ENCODE results near the gene SLC43A1. TPM values are rescaled to one million over a fixed set of nuclear protein-coding genes. Genes with fewer than 3 reads are reported as not detected.
"Not testable (repeated sequence)": the region's sequence is repeated elsewhere in the genome, so short reads cannot be mapped to it uniquely, and the experiment has no call there.

SLC43A1 gene
- total RNA-seq, 1 donor from 2014 or later: 115 TPM

DNA sequence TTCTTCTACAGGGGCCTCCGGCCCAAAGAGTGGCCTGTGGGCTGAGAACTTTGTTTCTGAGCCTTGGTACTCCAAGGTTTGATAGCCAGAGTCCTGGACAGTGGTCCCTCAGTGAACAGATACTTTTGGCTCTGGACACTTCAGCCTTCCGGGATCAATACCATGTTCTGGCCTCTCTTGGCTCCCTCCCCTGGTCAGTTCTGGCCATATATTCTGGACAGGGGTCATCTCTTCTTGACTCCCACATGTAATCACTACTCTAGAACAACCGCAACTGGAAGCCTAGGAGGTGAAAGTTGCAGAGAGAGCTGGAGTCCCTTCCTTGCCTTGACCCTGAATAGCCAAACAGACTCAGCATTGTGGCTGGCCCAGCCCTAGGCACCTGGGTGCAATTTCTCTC, 52.9 kb downstream of the SLC43A1 start:
- no peak for DNase-seq (ENCODE audit: low spot score)
- no peak for ATAC-seq

DNA sequence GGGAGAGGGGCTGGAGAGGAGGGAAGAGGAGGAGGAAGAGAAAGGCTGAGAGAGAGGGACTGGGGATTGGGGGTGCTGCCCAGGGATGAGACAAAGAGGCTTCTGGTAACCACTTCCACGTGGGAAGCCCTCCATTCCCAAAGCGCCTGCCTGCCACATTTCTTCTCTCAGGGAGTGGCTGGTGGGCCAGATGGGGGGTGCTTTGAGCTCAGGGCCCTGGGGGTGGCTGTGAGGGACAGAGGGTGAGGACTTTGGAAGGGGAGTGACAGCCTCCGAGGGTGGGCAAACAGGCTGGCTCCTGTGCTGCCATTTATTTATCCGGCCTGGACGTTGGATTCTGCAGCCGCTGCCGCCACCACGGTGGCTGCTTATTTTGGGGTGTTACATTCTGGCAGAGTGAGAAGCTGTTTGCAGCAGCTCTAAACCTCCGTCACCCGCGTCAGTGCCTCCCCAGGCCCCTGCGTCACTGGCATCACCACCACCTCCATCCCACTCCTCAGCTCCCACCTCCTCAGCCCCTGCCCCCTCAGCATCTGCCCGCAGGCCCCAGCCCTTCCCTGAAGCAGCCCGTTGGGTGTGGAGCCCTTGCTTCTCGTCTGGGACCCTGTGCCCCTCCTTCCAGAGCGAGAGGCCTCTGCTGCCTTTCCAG, 53.5 kb downstream of the SLC43A1 start:
- DNase-seq (ENCODE audit: low spot score) (no peak), ATAC-seq (no peak)

DNA sequence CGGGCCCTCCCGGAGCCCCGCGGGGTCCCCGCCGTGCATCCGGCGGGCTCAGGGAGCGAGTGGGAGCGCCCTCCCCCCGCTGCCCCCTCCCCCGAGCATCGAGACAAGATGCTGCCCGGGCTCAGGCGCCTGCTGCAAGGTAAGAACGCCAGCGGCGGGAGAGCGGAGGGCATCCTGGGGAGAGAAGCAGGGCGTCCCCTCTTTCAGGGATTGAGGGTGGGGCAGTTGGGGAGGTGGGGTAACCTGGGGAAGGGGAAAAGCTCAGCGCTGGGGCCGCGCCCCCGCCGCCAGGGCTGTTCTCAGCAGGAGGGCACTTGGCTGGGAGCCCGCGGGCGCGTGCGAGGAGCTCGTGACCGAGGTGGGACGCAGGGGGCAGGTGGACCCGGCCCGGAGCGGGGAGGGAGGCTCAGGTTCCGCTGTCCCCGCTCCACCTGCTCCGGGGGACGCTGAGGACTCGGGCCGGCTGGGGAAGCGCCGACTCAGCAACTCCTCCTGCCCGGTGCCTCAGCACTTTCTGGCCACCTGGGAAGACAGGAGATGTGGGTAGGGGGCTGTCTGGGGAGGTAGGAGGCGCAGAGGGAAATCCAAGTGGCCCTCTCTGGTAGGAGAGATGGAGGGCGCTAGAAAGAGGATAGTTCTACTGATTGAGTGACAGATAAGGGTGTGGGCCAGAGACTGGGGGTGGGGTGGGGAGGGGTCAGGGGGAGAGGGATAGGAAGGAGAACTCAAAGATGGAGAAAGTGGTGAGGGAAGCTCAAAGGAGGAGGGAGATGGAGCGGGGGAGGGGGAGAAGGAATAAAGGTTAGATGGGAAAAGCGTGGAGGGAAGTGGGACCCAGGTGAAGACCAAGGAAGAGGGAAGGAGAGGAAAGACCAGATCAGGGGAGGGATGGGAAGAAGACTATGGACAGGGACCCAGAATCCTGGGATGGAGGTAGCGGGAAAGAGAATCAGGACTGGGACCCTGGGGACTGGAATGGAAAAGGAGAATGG, 54.4 kb downstream of the SLC43A1 start:
- ATAC-seq: no peak
- no peak for DNase-seq (ENCODE audit: low spot score)

DNA sequence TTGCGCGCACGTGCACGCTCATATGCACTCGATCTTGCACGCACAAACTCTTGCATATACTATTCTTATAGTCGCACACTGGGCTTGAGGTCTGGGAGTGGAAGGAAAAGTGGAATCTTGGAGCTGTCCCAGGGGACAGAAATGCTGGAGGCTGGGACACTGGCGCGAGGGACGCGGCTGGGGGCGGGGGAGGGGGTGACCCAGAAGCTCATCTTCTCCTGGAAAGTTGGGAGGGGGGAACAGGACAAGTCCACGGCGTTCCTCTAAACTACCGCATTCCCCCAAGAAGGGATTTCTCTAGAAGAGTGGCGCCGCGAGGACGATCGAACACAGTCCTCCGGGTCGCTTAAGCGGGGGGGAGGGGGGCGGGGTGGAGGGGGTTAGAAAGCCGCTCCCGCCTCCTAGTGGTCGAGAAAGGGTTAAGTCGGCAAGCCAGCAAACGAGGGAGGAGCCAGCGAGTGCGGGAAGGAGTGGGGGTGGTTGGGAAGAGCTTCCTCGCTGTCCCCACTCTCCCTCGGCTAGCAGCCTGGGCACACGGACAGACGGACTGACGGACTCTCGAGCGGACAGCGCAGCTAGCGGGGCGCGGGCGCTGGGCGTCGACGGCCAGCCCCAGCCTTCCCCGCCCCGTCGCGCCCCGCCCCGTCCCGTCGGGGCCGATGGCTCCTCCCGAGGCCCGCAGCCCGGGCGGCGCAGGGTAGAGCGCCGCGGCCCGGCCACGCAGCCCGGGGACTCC, 55.3 kb downstream of the SLC43A1 start, which contains the start of gene RTN4RL2:
TSS of gene RTN4RL2 (plus strand) at position 507 of the 736 bp plus-strand sequence. CDS start 338 bp downstream, outside the sequence.
- DNase-seq (ENCODE audit: low spot score) (peak; percentile 81), ATAC-seq (peak; percentile 52)

DNA sequence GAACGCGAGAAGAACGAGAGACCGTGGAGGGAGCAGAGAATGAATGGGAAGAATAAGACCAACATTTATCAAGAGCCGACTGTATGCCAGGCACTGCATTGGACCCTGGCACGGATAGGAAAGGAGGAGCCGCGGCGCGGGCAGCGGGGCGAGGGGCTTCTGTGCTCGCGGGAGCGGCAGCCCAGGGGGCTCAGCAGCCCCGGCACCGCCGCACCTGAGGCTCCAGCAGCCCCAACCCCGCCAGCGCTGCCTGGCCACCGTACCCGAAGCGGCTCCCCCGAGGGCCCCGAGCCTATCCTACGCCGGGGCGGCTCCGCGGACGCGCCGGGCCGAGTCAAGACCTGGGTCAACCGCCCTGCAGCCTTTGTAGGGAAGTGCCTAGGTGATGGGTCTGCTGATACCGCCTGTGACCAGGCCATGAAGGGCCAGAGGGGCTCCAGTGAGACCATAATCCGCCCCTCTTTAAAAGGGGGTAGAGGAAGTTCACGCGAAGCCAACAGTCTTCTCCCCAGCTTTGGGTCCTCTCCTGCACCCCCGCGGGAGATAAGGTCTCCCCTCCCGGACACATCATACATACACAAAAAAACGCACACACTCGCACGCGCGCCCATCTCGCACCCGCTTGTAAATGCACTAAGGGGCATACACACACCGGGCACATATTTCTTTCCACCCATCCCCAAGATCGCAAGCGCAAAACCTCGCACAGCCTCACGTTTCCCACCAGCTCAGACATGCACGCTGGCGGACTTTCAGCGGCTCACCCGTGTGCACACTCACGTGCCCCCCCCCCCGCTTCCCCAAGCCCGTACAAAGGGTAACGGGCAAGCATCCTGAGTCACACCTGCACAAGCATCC, 56.1 kb downstream of the SLC43A1 start:
- peak; percentile 76 for DNase-seq (ENCODE audit: low spot score)
- peak; percentile 26 for ATAC-seq

DNA sequence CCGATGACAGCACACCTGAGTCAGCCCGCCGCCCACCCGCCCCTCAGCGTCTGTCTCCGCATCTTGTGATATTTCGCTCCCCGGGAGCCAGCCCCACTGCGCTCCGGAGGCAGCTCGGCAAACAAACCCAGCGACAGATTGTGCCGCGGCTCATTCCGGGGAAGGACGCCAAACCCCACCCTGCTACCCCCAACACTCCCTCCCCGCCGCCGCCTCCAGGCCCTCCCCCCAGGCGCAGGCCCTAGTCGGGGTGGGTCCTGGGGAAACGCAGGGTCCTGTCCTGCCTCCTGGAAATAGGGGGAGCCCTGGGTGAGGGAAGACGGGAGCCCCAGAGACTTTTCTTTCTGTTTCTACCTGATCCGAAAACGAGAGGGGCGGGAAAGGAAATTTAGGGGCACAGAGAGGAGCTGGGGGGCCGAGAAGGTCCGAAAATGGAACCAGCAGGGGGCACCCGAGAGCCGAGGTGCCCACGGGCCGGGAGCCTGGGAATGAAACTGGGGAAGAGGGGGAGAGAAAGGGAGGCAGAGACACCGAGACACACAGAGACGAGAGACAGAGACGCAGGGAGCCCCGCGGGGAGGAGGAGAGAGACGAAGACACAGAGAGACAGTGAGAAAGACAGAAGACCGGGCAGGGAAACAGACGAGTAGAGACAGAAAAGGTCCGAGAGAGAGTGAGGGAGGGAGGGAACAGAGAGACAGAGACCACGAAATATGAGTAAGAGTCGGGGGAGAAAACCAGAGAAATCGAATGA, 56.9 kb downstream of the SLC43A1 start:
- ATAC-seq (peak; percentile 62), DNase-seq (ENCODE audit: low spot score) (peak; percentile 85)

DNA sequence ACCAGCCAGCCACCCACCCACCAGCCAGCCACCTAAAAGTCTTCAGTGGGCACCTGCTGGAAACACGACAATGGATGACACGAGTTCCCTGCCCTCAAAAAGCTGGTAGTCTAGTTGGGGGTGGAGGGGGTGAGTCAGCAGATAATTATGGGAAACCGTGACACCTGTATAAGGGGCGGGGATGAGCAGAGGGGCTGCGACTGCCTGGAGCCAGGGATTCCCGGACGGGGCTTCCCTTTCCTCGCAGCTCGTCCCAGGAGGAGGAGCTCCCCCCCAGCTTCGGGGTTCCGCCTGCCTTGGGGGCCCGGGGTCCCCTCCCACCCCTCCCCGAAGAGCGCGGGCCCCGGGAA, 57.5 kb downstream of the SLC43A1 start:
- ATAC-seq: no peak
- DNase-seq (ENCODE audit: low spot score): no peak

DNA sequence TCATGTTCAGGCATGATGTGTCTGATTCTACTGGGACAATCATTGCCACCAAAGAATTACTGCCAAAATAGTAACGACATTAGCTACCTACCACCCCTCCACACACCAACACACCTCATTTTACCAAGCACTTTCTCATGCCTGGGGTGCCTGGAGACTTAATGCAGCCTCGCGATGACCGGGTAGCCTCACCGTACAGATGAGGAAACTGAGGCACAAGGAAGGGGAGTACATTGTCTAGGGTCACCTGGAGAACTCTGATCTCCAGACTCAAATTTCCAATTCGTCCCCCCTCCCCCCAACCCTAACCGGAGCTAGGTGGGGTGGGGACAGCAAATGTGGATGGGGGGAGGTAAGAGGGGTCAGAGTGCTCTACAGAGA, 57.9 kb downstream of the SLC43A1 start:
- DNase-seq (ENCODE audit: low spot score) (no peak), ATAC-seq (no peak)

DNA sequence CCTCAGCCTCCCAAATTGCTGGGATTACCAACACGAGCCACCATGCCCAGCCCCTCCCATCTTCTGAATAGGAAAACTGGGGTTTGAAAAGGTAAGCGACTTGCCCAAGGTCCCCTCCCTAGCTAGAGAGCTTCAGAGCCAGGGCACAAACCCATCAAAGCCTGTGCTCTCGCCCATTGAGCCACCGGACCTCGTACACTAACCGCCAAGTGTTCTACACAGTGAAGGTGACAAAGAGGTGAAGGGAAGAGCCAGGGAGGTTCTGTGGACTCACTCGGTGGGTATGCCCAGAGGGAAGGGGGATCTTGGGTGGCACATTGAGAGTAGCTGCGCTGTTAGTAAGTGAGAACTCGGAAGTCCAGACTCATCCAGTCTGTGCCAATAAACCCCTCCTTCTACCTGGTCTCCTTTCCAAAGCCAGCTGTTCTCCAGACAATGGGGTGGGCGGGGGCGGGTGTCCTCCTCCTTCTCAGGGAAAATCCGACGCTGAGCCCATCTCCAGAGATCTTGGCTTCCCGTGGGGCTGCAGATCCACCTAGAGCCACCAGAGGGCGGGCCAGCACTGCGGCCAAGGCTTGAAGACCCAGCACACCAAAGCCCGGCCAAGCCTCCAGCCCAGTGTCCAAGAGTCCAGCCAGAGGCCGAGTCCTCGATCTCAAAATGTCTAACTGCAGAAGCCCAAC, 58.4 kb downstream of the SLC43A1 start:
- peak; percentile 94 for DNase-seq (ENCODE audit: low spot score)
- ATAC-seq: peak; percentile 66

DNA sequence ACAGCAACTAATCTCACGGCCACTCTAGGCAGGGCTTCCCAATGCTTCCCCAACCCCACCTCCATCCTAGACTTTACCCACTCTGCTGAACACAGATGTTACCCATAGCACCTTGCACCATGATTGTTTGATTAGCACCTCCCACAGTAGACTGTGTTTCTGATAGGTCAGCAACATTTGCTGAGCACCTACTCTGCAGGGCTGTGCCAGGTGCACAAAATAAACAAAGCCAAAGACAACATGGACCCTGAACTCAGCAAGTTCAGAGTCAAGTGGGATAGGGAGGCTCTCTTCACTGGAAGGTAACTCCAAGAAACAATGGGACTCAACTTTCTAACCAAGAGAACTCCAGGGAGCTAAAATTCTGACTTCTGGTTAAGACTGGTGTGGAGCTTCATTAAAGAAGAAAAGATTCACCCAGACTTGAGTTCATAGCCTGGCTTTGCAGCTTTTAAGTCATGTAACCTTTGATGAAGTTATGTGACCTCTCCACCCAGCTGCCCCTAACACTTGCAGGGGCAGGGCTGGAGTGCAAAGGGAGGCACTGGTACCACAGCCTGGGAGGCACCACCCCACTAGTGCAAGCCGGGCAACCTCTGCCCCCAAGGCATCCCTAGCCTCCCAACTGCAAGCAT, 61.8 kb downstream of the SLC43A1 start:
- ATAC-seq (peak; percentile 74), DNase-seq (ENCODE audit: low spot score) (peak; percentile 89)

DNA sequence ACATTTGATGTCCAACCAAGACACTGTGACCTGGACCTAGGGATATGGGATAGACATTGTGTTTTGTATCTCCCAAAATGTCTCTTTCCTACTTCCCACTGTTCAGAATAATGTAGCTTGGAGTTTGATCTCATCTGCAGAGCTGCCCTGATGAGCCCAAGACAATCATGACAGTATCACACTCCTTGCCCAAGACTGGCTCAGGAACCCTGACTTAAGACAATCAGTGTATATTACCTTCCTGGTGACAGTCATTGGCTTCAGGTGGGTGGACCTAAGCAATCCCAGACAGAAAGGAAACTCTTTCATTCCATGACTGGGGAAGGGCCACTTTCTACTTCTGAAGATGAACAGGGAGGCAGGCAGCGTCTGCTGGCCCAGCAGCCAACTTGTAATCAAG, 69.4 kb downstream of the SLC43A1 start:
- ATAC-seq: no peak
- no peak for DNase-seq (ENCODE audit: low spot score)

DNA sequence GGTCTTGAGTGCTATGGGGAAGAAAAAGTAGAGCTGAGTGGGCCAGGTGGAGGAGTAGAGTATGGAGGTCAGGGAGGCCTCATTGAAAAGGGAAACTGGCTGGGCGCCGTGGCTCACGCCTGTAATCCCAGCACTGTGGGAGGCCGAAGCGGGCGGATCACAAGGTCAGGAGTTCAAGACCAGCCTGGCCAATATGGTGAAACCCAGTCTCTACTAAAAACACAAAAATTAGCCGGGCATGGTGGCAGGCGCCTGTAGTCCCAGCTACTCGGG, 70.4 kb downstream of the SLC43A1 start:
- not testable (repeated sequence) for ATAC-seq; DNase-seq (ENCODE audit: low spot score)

DNA sequence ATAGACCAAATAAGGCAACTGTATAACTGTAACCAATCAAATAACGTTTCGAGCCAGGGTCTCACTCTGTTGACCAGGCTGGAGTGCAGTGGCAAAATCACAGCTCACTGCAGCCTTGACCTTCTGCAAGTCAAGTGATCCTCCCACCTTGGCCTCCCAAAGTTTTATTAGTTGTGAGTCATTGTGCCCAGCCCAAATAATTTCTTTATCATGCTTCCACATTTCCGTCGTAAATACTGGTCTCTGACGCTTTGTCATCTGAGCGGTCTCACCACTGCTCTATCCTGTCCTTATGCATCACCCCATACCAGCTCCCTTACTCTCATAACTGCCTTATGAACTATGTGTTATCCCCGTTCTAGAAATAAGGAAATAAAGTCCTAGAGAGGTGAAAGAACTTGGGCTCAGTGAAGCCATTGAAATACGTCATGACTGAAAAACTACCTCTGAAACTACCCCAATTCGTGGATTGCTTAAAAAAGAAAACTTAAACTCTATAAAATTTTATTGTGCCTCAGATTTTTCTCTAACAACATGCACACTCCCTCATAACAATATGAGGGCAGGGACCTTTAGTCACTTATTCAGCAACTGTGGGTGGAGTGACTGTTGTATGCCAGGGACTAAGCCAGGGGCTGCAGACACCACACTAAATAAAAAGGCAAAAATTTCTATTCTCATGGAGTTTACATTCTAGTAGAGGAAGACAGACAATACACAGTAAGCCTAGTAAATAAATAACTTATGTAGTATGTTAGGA, 71.0 kb downstream of the SLC43A1 start:
- DNase-seq (ENCODE audit: low spot score) (no peak), ATAC-seq (no peak)

DNA sequence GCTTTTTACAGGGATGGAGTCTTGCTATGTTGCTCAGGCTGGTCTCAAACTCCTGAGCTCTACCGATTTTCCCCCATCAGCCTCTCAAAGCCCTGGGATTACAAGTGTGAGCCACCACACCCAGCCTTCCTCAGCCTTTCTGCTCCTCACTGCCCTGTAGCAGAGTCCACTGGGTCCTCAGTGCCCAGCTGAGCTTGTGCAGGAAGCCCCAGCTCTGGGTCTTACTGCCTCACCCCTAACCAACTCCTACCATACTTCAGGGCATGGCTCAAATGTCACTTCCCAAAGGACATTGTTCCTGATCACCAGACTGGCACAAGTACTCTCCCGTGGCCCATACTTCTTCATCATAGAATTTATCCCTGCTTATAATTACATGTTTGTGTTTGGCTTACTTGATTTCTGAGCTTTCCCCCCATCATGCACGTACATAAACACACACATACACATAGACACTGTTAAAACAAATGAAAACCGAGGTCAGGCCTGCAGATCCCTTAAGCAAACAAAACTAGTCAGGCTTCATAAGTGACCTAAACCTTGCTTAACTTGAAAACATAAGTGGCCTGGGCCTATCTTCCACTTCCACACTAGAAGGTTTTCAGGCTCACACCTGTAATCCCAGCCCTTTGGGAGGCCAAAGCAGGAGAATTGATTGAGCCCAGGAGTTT, 74.6 kb downstream of the SLC43A1 start:
- ATAC-seq (peak; percentile 8), DNase-seq (ENCODE audit: low spot score) (no peak)

DNA sequence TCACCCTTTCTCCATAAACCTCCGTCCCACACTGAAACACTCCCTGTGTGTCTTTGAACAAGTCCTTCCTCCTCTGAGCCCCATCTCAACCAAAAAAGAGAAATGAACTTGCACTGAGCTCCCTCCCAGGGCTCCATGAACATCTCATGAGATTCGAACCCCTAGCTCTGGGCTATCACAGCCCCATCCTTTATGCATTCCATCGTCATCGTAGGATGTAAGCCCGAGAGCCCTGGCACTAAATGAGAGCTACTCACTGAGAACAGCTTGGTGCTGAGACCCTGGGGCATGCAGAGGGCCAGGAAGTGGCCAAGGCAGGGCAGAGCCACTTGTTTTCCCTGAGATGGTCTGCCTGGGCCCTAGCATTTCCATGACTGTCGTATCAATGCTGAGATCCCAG, 75.7 kb downstream of the SLC43A1 start:
- ATAC-seq: no peak

DNA sequence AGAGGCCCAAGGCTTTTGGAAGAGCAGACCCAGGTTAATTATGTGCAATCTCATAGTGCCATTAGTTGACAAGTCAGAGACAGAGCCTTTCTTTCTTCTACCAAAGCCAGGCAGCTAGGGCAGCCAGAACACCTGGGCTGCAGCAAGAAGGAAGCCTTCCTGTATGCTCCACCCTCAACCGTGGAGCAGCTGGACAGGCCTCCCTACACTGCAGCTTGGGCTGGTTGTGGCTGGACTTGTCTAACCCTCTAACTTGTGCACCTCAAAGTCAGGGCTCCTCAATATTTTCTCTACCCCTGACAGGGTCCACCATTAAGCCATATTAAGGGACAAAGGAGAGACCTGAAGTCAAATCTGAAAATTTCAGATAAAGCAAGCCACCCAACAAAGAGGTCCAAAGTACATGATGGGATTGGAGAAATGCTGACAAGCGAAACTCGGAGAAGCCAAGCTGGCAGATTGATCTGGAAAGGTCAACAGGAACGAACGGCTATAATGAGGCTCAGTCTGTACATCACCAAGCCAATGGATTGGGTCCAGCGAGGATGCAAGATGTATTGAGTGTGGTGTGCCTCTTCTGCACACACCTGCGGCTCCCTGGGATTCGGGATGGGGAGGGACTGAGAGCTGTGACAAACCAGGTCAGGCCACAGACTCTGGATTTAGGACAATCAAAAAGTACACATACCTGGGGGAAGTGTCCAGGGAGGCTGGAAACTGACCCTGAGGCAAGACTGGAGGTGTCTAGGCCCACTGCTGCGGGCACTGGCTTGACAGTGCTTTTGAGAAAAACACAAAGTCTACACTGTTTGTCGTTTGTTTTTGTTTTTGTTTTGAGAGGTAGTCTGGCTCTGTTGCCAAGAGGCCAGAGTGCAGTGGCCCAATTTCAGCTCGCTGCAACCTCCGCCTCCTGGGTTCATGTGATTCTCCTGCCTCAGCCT, 76.9 kb downstream of the SLC43A1 start:
- DNase-seq (ENCODE audit: low spot score): peak; percentile 93
- peak; percentile 77 for ATAC-seq

More for the DNA sequence above, 75.7 kb downstream of the SLC43A1 start:
- no peak for DNase-seq (ENCODE audit: low spot score)

Measured in left lobe of liver (tissue), 2 donors.